Measurements from ENCODE around the gene MYO15A. TPM values are rescaled to one million over a fixed set of nuclear protein-coding genes. Genes with fewer than 3 reads are reported as not detected.

The MYO15A gene
- total and polyA plus RNA-seq, 12 donors: 0.44 to 3.5 (median 0.88) TPM; not detected in 2

DNA sequence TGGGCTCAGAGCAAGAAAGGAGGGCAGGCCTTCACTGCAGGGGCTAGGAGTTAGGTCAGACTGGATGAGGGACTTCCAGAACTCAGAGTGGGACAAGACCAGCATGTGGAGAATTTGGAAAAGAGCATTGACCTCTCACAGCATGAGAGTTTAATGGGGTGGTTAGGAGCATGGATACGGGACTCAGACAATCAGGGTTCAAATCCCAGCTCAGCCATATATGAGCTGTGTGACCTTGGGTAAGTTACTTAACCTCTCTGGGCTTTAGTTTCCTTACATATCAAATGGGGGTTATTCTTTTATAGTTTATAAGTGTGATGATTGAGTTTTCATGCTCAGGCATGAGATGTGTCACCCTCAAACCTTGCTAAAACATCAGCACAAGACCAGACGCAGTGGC lies 37.7 kb downstream of the MYO15A start:
- Histone ChIP-seq H3K9me3 (replicated peaks in 1 of 3) (no peaks in the 10 kb centered on the region), H3K4me1 (replicated peaks in 1 of 2) (no peaks in the 10 kb centered on the region), H3K27ac (no peak overlapping the region), H3K27me3 (no peaks in the 10 kb centered on the region), H3K36me3 (replicated peaks in 1 of 2) (no peaks in the 10 kb centered on the region), H3K4me3 (no peak overlapping the region)
- WGBS, 4 donors: 82 to 92% (median 86%) methylated on average over 2 of the region's 2 CpGs
- DNase-seq: no peak
- no peak for TF ChIP-seq POLR2A (IDR thresholded peaks at IDR 0.05)
- TF ChIP-seq, protein P1, sequence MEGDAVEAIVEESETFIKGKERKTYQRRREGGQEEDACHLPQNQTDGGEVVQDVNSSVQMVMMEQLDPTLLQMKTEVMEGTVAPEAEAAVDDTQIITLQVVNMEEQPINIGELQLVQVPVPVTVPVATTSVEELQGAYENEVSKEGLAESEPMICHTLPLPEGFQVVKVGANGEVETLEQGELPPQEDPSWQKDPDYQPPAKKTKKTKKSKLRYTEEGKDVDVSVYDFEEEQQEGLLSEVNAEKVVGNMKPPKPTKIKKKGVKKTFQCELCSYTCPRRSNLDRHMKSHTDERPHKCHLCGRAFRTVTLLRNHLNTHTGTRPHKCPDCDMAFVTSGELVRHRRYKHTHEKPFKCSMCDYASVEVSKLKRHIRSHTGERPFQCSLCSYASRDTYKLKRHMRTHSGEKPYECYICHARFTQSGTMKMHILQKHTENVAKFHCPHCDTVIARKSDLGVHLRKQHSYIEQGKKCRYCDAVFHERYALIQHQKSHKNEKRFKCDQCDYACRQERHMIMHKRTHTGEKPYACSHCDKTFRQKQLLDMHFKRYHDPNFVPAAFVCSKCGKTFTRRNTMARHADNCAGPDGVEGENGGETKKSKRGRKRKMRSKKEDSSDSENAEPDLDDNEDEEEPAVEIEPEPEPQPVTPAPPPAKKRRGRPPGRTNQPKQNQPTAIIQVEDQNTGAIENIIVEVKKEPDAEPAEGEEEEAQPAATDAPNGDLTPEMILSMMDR (IDR thresholded peaks at IDR 0.05): no peak
- intact Hi-C loops (cut with DNase I): no loop called here

DNA sequence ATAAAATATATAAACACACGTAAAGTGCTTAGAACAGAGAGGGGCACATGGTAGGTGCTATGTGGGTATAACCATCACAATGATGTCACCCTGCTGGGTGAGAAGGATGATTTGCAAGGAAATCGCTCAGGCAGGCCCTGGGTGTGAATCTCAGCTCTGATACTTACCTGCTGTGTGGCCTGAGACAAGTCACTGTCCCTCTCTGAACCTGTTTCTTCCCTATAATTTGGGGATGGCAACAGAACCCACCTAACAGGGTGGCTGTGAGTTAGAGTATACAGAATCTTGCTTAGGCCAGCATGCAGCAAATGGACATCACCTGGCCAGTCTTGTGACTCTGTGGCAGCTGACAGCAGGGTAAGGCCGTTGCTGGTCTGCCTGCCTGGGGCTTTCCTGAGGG lies 38.4 kb downstream of the MYO15A start:
- no peaks in the 10 kb centered on the region for H3K4me1 ChIP-seq (replicated peaks in 1 of 2)
- 71 to 83% (median 80%) methylated on average over 2 to 3 of the region's 3 CpGs for WGBS, 4 donors
- DNase-seq: no peak
- intact Hi-C loops (cut with DNase I): no loop called here
- no peaks in the 10 kb centered on the region for H3K9me3 ChIP-seq (replicated peaks in 1 of 3)
- no peak for TF ChIP-seq POLR2A (IDR thresholded peaks at IDR 0.05)
- TF ChIP-seq, protein P1 (IDR thresholded peaks at IDR 0.05): no peak
- H3K27me3 ChIP-seq: no peaks in the 10 kb centered on the region
- H3K4me3 ChIP-seq: no peak overlapping the region
- no peak overlapping the region for H3K27ac ChIP-seq
- H3K36me3 ChIP-seq (replicated peaks in 1 of 2): no peaks in the 10 kb centered on the region

DNA sequence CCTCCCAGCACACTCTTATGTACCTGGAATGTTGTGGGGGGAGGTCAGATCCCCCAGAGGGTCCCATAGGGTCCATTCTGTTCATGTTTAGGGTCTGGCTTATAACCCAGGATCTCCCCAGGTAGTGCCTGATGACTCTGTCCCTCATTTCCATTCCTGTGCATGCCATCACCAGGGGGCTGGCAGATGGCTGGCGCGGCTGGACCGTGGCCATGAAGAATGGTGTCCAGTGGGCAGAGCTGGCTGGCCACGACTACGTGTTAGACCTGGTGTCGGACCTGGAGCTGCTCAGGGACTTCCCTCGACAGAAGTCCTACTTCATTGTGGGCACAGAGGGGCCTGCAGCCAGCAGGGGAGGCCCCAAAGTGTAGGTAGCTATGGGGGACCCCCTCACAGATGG lies 40.0 kb downstream of the MYO15A start:
- peaks cover 0 to 6% of the 10 kb centered on the region in 2 donors for H3K4me1 ChIP-seq (replicated peaks in 1 of 2)
- H3K4me3 ChIP-seq: no peak overlapping the region
- H3K27me3 ChIP-seq: no peaks in the 10 kb centered on the region
- TF ChIP-seq, protein P1 (IDR thresholded peaks at IDR 0.05): no peak
- TF ChIP-seq POLR2A (IDR thresholded peaks at IDR 0.05): no peak
- H3K36me3 ChIP-seq (replicated peaks in 1 of 2): no peaks in the 10 kb centered on the region
- DNase-seq: no peak
- no peak overlapping the region for H3K27ac ChIP-seq
- no peaks in the 10 kb centered on the region for H3K9me3 ChIP-seq (replicated peaks in 1 of 3)
- intact Hi-C loops (cut with DNase I): no loop called here
- WGBS, 4 donors: 86 to 91% (median 89%) methylated on average over 7 of the region's 7 CpGs

DNA sequence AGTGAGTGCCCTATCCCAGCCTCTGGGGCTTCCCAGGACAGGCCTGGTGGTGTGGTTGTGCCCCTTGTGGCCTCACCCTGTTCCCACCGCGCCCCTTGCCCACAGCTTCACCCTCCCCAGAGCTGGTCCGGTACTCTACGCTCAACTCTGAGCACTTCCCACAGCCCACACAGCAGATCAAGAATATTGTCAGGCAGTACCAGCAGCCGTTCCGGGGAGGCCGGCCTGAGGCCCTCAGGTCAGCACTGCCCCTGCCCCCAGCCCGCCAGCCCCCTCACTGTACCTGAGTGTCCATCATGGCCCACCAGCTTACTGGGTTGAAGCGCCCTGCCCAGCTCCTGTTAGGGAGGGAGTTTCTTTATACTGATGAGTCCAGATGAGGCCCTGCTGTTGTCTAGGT lies 42.7 kb downstream of the MYO15A start:
- no peak for TF ChIP-seq POLR2A (IDR thresholded peaks at IDR 0.05)
- TF ChIP-seq, protein P1 (IDR thresholded peaks at IDR 0.05): no peak
- intact Hi-C loops (cut with DNase I): no loop called here
- DNase-seq: no peak
- Histone ChIP-seq H3K9me3 (replicated peaks in 1 of 3) (no peaks in the 10 kb centered on the region), H3K27ac (no peak overlapping the region), H3K27me3 (no peaks in the 10 kb centered on the region), H3K36me3 (replicated peaks in 1 of 2) (no peaks in the 10 kb centered on the region), H3K4me1 (replicated peaks in 1 of 2) (peaks cover 0 to 6% of the 10 kb centered on the region in 2 donors), H3K4me3 (no peak overlapping the region)
- 83 to 100% (median 90%) methylated on average over 2 to 9 of the region's 9 CpGs for WGBS, 4 donors

All from adrenal gland (tissue), 12 donors.